ENCODE measurements around the gene PEAK3. TPM values are rescaled to one million over a fixed set of nuclear protein-coding genes. Genes with fewer than 3 reads are reported as not detected.

Gene PEAK3
- total RNA-seq, 4 donors from 2014 or later, result 0.27 to 1.6 (median 0.59) TPM

GRCh38 chr19:2317300-2317699, 35.3 kb upstream of the PEAK3 start:
- intact Hi-C loops (cut with DNase I), result no loop called here
- TF ChIP-seq CTCF (IDR thresholded peaks at IDR 0.05) (no peak), POLR2A (IDR thresholded peaks at IDR 0.05) (no peak)
- WGBS, 2 donors, result 89 to 93% methylated on average over 13 of the region's 13 CpGs
- no peaks in the 10 kb centered on the region for H3K9me3 ChIP-seq
- peaks cover 0 to 4% of the 10 kb centered on the region in 2 donors for H3K36me3 ChIP-seq
- H3K27ac ChIP-seq, result no peak overlapping the region
- H3K27me3 ChIP-seq, result peaks cover 4% of the 10 kb centered on the region
- no peak overlapping the region for H3K4me3 ChIP-seq (replicated peaks in 1 of 3)
- H3K4me1 ChIP-seq, result no peaks in the 10 kb centered on the region
- DNase-seq, result no peak

- peak in 5 of 6 experiments; percentile 16 to 62 (median 49) for TF ChIP-seq CTCF (IDR thresholded peaks at IDR 0.05)
- TF ChIP-seq POLR2A (IDR thresholded peaks at IDR 0.05), result no peak
Measured at GRCh38 chr19:2315818-2316353, 33.9 kb upstream of the PEAK3 start.

GRCh38 chr19:2315121-2315817, 33.3 kb upstream of the PEAK3 start:
- no peak for DNase-seq
- TF ChIP-seq POLR2A (IDR thresholded peaks at IDR 0.05) (no peak), CTCF (IDR thresholded peaks at IDR 0.05) (no peak)
- 89% methylated on average over 7 of the region's 7 CpGs for WGBS, 2 donors
- intact Hi-C loops (cut with DNase I), result no loop called here
- Histone ChIP-seq H3K27ac (no peak overlapping the region), H3K36me3 (no peaks in the 10 kb centered on the region), H3K9me3 (no peaks in the 10 kb centered on the region), H3K4me3 (replicated peaks in 1 of 3) (no peak overlapping the region), H3K27me3 (peaks cover 4% of the 10 kb centered on the region), H3K4me1 (no peaks in the 10 kb centered on the region)

More at GRCh38 chr19:2315818-2316353, 33.9 kb upstream of the PEAK3 start:
- H3K27ac ChIP-seq, result no peak overlapping the region
- no peaks in the 10 kb centered on the region for H3K9me3 ChIP-seq
- H3K4me3 ChIP-seq (replicated peaks in 1 of 3), result no peak overlapping the region
- 24 to 30% methylated on average over 13 to 21 of the region's 22 CpGs for WGBS, 2 donors
- DNase-seq, result peak; percentile 49
- H3K27me3 ChIP-seq, result peaks cover 4% of the 10 kb centered on the region
- no peaks in the 10 kb centered on the region for H3K4me1 ChIP-seq
- H3K36me3 ChIP-seq, result no peaks in the 10 kb centered on the region
- intact Hi-C loops (cut with DNase I), result no loop called here

- H3K27me3 ChIP-seq, result peaks cover 8% of the 10 kb centered on the region
- H3K4me1 ChIP-seq, result no peaks in the 10 kb centered on the region
- H3K27ac ChIP-seq, result no peak overlapping the region
- no peaks in the 10 kb centered on the region for H3K36me3 ChIP-seq
- 33 to 38% methylated on average over 14 to 20 of the region's 28 CpGs for WGBS, 2 donors
- TF ChIP-seq CTCF (IDR thresholded peaks at IDR 0.05), result no peak
- TF ChIP-seq POLR2A (IDR thresholded peaks at IDR 0.05), result no peak
- H3K9me3 ChIP-seq, result no peaks in the 10 kb centered on the region
- no peak for DNase-seq
- no peak overlapping the region for H3K4me3 ChIP-seq (replicated peaks in 1 of 3)
- intact Hi-C loops (cut with DNase I), result no loop called here
Measured at GRCh38 chr19:2312820-2313501, 31.0 kb upstream of the PEAK3 start.

- H3K27me3 ChIP-seq, result peaks cover 17% of the 10 kb centered on the region
- intact Hi-C loops (cut with DNase I), result no loop called here
- no peak overlapping the region for H3K27ac ChIP-seq
- H3K4me3 ChIP-seq (replicated peaks in 1 of 3), result no peak overlapping the region
- no peak for DNase-seq
- WGBS, 2 donors, result 92 to 95% methylated on average over 4 of the region's 4 CpGs
- peaks cover 0 to 3% of the 10 kb centered on the region in 2 donors for H3K4me1 ChIP-seq
- H3K36me3 ChIP-seq, result no peaks in the 10 kb centered on the region
- H3K9me3 ChIP-seq, result no peaks in the 10 kb centered on the region
- no peak for TF ChIP-seq POLR2A (IDR thresholded peaks at IDR 0.05)
- no peak for TF ChIP-seq CTCF (IDR thresholded peaks at IDR 0.05)
Measured at GRCh38 chr19:2311093-2311492, 29.1 kb upstream of the PEAK3 start.

All from thyroid gland (tissue), 4 donors.